Glomerular endothelial cell (primary cell): Measurements from ENCODE around the gene TAPT1. TPM values are rescaled to one million over a fixed set of nuclear protein-coding genes. Genes with fewer than 3 reads are reported as not detected.

Source experiments
- DNase-seq: peaks from one replicate; pipeline ENCODE4 v3.0.0-alpha.2; 2011; ENCODE audit warnings: low read depth, low spot score; ENCODE audit errors: extremely low read depth
- total RNA-seq: library from RNA; depleted of rRNA; stranded (reverse); fragments of >200 nt; gene quantifications from 2 replicates; pipeline ENCODE4 v1.2.3, GENCODE V29; 2015

Gene TAPT1
- total RNA-seq, 1 donor from 2014 or later: 14.4 TPM

DNA sequence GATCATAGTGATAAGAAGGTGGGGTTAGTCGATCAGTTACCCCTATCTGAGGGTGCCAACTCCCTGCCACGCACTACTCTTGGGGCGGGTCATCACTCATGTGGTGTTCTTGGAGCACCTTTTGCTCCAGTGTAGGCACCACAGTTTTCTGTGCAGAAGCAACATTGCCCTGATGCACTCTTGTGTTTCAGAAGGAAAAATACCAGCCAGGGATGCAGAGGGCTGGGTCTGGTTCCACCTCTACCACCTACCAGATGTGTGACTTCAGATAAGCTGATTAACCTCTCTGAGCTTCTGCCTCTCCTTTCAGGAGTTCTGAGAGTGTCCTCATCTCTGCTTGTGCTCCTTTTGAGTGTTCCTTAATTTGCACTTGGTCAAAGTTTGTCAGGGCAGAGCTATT, 112.5 kb downstream of the TAPT1 start:
- DNase-seq: no peak

DNA sequence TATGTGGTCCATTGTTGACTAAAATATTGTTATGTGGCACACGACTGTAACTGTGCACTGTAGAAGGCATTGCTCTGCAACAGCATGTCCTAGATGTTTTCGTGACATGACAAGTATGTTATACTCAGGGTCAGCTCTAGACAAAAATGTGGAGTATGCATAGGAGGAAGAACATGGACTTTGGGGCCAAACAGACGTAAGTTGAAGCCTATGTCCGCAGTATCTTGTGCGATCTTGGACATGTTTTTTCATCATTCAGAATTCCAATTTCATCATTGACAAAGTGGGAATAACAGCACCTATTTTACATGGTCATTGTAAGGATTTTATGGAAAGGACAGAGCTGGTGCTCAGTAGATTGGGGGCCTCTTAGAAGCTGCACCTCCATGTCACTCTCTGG, 114.7 kb downstream of the TAPT1 start:
- no peak for DNase-seq

DNA sequence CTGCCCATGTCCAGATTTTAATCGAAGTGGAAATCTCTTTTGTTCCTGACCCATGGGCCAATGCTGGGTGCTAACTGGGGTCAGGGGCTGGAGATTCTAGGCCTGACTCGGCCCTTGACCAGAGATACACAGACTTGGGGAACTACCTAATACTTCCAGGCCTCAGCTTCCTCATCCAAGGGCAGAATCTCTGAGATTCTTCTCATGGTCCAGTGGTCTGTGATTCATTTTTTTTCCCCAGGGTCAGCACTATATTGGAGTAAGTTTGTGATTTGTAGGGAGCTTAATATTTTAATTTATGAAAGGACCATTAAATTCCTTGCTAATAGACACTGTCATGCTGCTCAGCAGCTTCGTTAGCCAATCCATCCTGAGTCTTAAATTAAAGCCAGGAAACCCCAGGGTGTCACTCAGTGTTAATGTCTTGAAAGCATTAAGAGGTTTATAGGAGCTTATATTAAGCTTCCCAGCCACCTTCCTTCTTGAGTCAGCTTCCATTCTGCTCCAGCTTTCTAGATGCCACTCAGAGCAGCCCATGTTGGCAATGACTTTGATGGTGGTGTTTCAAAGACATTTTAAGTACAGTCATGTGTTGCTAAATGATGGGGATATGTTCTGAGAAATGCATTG, 115.5 kb downstream of the TAPT1 start:
- DNase-seq: no peak

Other genes with a start within 250 kb of the TAPT1 start
- gene PROM1, start 142.4 kb downstream of the TAPT1 start, total RNA-seq: 4.9 and 5.4 TPM in 2 replicates